Measurements from ENCODE around the gene ADAMTSL3. TPM values are rescaled to one million over a fixed set of nuclear protein-coding genes. Genes with fewer than 3 reads are reported as not detected.

ADAMTSL3 gene
- total and polyA plus RNA-seq, 2 donors (not counting 1 experiment from before 2014, with no cell fraction given) = 0.14 to 0.17 TPM

DNA sequence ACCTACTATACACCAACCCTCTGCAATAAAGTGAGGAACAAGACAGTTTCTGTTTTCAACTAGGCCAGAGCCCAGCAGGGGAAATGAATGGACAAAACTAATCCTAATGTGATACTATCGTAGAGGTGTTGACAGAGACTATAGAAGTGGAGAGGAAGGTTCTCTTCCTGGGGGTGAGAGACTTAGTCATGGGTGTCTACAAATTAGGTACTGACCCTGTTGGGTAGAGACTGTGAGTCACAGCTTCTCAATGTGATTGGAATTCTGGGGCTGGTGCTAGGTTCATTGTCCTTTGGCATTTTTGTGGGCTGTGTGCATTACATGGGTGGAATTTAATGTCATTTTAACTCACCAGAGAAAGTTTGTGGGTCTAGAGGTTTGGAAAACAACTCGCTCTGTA, 79.3 kb downstream of the ADAMTSL3 start:
- Histone ChIP-seq H3K9me3 (ENCODE audit: control insufficient read depth, insufficient read depth, low read depth, low read length) (no peaks in the 10 kb centered on the region), H3K79me2 (ENCODE audit: control insufficient read depth, insufficient read depth, low read length) (no peaks in the 10 kb centered on the region), H3K4me2 (ENCODE audit: extremely low read depth, insufficient read depth, low read length) (no peak overlapping the region), H3K4me1 (ENCODE audit: control insufficient read depth, extremely low read depth, insufficient read depth, low read length) (peaks cover 4% of the 10 kb centered on the region), H3K36me3 (ENCODE audit: control insufficient read depth, insufficient read depth, low read length) (no peaks in the 10 kb centered on the region), H2AFZ (ENCODE audit: low read length) (no peak overlapping the region), H4K20me1 (ENCODE audit: control insufficient read depth, extremely low read depth, insufficient read depth, low read length) (no peaks in the 10 kb centered on the region), H3K9ac (ENCODE audit: insufficient read depth, low read length) (no peak overlapping the region), H3K4me3 (replicated peaks in 1 of 4; ENCODE audit: control extremely low read depth in 1 of 4, insufficient read depth in 1 of 4, low read depth in 3 of 4, low read length in 4 of 4) (no peak overlapping the region), H3K27ac (ENCODE audit: insufficient read depth, low read length) (no peak overlapping the region), H3K27me3 (ENCODE audit: control insufficient read depth, insufficient read depth, low read length) (no peaks in the 10 kb centered on the region)
- TF ChIP-seq, protein P1, sequence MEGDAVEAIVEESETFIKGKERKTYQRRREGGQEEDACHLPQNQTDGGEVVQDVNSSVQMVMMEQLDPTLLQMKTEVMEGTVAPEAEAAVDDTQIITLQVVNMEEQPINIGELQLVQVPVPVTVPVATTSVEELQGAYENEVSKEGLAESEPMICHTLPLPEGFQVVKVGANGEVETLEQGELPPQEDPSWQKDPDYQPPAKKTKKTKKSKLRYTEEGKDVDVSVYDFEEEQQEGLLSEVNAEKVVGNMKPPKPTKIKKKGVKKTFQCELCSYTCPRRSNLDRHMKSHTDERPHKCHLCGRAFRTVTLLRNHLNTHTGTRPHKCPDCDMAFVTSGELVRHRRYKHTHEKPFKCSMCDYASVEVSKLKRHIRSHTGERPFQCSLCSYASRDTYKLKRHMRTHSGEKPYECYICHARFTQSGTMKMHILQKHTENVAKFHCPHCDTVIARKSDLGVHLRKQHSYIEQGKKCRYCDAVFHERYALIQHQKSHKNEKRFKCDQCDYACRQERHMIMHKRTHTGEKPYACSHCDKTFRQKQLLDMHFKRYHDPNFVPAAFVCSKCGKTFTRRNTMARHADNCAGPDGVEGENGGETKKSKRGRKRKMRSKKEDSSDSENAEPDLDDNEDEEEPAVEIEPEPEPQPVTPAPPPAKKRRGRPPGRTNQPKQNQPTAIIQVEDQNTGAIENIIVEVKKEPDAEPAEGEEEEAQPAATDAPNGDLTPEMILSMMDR (conservative IDR thresholded peaks at IDR 0.05 in 1 of 2, IDR thresholded peaks at IDR 0.05 in 1 of 2; ENCODE audit: low read depth in 1 of 2, low read length in 2 of 2) = no peak
- no peak for TF ChIP-seq EZH2 (IDR thresholded peaks at IDR 0.05; ENCODE audit: low read length, missing control alignments)
- DNase-seq (ENCODE audit: low read depth in 2 of 2) = peak; percentile 9 to 93

DNA sequence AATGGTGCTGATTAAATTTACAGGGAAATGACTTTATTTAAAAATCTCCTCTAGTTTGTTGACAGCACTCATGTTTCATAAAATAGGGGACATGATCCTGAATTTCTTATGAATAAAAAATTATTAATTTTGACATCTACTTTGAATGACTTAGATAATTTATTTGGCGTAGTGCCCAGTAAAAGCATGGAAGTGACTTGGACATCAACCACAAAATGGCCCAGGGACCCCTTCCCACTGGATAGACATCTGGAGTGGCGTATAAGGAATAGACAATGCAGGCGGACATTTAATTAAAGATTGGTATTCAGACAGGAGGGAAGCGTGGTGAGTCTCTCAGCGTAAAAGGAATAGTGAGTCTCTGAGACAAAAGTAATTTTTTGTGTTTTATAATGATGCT, 79.8 kb downstream of the ADAMTSL3 start:
- no peak overlapping the region for H3K4me2 ChIP-seq (ENCODE audit: extremely low read depth, insufficient read depth, low read length)
- no peaks in the 10 kb centered on the region for H3K27me3 ChIP-seq (ENCODE audit: control insufficient read depth, insufficient read depth, low read length)
- no peak overlapping the region for H2AFZ ChIP-seq (ENCODE audit: low read length)
- TF ChIP-seq, protein P1 (conservative IDR thresholded peaks at IDR 0.05 in 1 of 2, IDR thresholded peaks at IDR 0.05 in 1 of 2; ENCODE audit: low read depth in 1 of 2, low read length in 2 of 2) = no peak
- no peak for TF ChIP-seq EZH2 (IDR thresholded peaks at IDR 0.05; ENCODE audit: low read length, missing control alignments)
- H3K79me2 ChIP-seq (ENCODE audit: control insufficient read depth, insufficient read depth, low read length) = no peaks in the 10 kb centered on the region
- no peaks in the 10 kb centered on the region for H4K20me1 ChIP-seq (ENCODE audit: control insufficient read depth, extremely low read depth, insufficient read depth, low read length)
- no peak for DNase-seq (ENCODE audit: low read depth in 2 of 2)
- no peaks in the 10 kb centered on the region for H3K36me3 ChIP-seq (ENCODE audit: control insufficient read depth, insufficient read depth, low read length)
- no peaks in the 10 kb centered on the region for H3K9me3 ChIP-seq (ENCODE audit: control insufficient read depth, insufficient read depth, low read depth, low read length)
- no peak overlapping the region for H3K27ac ChIP-seq (ENCODE audit: insufficient read depth, low read length)
- H3K4me1 ChIP-seq (ENCODE audit: control insufficient read depth, extremely low read depth, insufficient read depth, low read length) = peaks cover 4% of the 10 kb centered on the region
- H3K9ac ChIP-seq (ENCODE audit: insufficient read depth, low read length) = no peak overlapping the region
- H3K4me3 ChIP-seq (replicated peaks in 1 of 4; ENCODE audit: control extremely low read depth in 1 of 4, insufficient read depth in 1 of 4, low read depth in 3 of 4, low read length in 4 of 4) = no peak overlapping the region

DNA sequence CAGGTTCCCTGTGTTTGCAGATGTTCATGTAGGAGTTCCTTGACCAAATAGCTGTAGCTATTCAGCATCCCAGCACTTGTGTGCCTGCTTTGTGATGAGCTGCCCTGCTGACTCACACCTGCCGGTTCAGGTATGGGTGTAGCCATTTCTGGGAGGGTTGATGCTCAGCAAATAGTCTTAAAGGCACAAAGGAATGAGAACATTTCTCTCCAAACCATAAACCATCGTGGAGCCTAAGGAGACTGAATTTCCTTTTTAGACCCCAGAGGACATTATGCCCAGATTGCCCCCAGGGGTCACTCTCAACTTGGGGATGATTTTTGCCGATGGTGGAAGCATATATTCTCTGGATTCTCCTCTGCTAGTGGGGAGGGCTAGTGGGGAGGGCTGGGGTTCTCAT, 80.6 kb downstream of the ADAMTSL3 start:
- Histone ChIP-seq H2AFZ (ENCODE audit: low read length) (no peak overlapping the region), H3K9ac (ENCODE audit: insufficient read depth, low read length) (no peak overlapping the region), H3K27ac (ENCODE audit: insufficient read depth, low read length) (no peak overlapping the region), H3K4me2 (ENCODE audit: extremely low read depth, insufficient read depth, low read length) (no peak overlapping the region), H3K9me3 (ENCODE audit: control insufficient read depth, insufficient read depth, low read depth, low read length) (no peaks in the 10 kb centered on the region), H3K4me1 (ENCODE audit: control insufficient read depth, extremely low read depth, insufficient read depth, low read length) (peaks cover 4% of the 10 kb centered on the region), H4K20me1 (ENCODE audit: control insufficient read depth, extremely low read depth, insufficient read depth, low read length) (no peaks in the 10 kb centered on the region), H3K27me3 (ENCODE audit: control insufficient read depth, insufficient read depth, low read length) (no peaks in the 10 kb centered on the region), H3K79me2 (ENCODE audit: control insufficient read depth, insufficient read depth, low read length) (no peaks in the 10 kb centered on the region), H3K4me3 (replicated peaks in 1 of 4; ENCODE audit: control extremely low read depth in 1 of 4, insufficient read depth in 1 of 4, low read depth in 3 of 4, low read length in 4 of 4) (no peak overlapping the region), H3K36me3 (ENCODE audit: control insufficient read depth, insufficient read depth, low read length) (no peaks in the 10 kb centered on the region)
- no peak for TF ChIP-seq EZH2 (IDR thresholded peaks at IDR 0.05; ENCODE audit: low read length, missing control alignments)
- TF ChIP-seq, protein P1 (conservative IDR thresholded peaks at IDR 0.05 in 1 of 2, IDR thresholded peaks at IDR 0.05 in 1 of 2; ENCODE audit: low read depth in 1 of 2, low read length in 2 of 2) = peak; percentile 15 to 52
- peak in 1 of 2 donors; percentile 12 for DNase-seq (ENCODE audit: low read depth in 2 of 2)
